ENCODE results near the gene CLDN1.

CLDN1 gene, protein sequence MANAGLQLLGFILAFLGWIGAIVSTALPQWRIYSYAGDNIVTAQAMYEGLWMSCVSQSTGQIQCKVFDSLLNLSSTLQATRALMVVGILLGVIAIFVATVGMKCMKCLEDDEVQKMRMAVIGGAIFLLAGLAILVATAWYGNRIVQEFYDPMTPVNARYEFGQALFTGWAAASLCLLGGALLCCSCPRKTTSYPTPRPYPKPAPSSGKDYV

DNA sequence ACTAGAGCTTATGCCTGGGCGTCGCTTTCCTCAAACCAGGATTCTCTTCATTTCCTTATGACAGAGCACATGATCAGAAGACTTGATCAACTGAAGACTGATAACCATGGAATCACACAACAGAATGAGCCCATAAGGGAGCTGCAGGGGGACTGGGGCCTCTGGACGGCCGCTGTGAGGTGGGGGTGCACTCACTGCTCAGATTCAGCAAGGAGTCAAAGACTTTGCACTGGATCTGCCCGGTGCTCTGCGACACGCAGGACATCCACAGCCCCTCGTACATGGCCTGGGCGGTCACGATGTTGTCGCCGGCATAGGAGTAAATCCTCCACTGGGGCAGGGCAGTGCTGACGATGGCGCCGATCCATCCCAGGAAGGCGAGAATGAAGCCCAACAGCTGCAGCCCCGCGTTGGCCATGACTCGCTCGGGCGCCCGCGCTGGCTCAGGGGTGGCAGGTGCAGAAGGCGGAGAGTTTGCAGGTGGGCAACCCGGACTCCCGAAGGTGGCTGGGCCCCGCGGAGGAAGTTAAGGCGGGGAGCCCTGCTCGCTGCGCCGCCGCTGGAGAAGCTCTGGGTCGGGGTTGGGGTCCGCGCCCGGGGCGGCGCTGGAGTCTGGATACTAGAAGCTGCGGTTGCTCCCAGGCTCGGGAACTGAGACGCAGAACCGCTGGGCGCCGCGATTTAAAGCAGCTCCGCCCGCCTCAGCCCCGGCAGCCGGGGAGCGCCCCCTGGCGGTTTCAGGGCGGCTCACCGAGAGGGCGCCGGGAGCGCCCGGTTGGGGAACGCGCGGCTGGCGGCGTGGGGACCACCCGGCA, at the start of gene CLDN1:
TSS of gene CLDN1 (minus strand) at position 658 of the 815 bp plus-strand sequence. CDS start at position 418, 240 bp downstream.
- peak; percentile 77 for DNase-seq

DNA sequence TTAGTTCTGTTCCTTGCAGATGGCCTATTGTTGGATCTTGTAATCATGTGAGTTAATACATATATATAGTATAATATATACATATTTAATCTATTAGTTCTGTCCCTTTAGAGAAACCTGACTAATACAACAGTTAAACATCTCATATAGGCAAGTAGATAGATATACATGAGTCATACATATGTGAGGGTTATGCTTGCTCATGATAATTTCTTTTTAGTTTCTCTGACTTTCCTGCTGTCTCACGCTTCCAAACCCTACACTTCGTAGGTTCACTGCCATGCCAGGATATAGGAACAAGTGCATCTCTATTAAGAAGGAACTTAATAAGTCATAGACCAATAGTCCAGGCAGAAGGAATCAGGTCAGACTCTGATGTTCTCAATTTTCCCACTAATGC, 48.9 kb upstream of the CLDN1 start:
- no peak for DNase-seq

DNA sequence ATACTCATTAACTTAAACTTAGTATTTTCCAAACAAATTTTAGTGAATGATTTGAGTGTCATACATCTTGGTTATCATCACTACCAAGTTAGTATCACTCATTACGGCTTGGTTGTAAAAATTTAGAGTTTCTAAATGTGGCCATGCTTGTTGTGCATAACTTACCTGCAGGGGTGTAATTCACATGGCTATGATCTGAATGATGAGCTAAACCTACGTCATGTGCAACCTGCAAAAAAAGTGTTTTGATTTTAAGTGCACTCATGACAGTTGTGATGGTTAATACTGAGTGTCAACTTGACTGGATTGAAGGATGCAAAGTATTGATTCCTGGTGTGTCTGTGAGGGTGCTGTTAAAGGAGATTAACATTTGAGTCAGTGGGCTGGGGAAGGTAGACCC, 48.1 kb upstream of the CLDN1 start:
- no peak for DNase-seq

DNA sequence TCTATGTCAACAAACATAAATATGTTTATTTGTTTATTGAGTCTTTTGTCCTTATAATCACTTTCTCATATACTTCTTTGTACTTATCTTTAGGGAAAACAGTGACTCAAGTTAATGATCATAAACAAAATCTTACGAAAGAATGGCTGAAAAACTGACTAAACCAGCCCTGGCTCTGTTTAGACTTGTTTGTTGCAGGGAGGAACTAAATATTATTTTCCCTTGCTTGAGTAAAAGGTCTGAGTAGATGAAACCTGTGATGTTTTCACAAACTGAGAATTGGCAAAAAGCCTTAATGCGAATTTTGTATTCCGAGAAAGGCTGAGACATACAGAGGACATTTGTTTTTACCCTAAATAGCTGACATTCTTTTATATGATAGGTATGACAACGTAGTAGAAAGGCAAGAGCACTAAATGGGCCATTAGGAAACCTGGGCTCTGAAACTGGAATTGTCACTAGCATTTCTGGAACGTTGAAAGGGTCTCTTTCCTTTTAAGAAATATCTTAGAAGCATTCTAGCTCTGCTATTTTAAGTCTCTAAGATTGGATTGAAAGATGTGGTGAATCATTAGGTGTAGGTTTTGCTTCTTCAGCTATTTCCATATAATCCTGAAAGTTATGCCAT, 47.5 kb upstream of the CLDN1 start:
- no peak for DNase-seq

DNA sequence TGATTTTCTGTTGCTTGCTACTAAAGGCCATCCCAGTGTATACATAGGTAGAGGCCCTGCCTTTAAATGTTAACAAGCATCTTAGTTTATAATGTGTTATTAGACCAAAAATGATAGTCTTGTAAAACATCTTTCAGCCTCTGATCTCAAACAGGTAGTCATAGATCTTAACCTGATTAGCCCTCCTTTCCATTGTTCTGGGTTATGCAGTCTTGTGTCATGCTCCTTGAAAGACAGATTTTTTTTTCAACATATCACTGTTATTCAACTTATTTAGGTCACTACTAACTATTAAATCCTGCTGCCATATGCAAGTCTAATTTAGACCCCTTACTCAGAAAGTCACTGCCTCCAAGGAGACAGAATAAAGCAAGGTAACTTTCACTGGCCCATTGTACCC, 46.6 kb upstream of the CLDN1 start:
- no peak for DNase-seq

DNA sequence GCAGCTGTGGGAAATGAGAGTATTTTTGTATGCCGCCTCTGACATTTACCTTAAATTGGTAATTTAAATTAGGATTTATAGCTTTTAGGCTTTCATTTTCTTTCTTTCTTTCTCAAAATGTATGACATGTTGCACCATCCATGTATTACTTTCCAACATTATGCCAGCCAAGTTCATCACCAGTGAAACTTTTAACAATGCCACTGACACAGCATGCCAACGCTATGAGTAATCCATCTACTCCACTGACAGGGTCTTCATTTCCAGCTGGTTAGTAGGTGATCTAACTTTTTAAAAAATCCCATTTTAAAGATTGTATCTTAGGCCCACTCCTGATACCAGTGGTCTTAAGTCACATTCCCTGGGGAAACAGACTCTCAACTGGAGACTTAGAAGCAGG, 43.9 kb upstream of the CLDN1 start:
- no peak for DNase-seq

DNA sequence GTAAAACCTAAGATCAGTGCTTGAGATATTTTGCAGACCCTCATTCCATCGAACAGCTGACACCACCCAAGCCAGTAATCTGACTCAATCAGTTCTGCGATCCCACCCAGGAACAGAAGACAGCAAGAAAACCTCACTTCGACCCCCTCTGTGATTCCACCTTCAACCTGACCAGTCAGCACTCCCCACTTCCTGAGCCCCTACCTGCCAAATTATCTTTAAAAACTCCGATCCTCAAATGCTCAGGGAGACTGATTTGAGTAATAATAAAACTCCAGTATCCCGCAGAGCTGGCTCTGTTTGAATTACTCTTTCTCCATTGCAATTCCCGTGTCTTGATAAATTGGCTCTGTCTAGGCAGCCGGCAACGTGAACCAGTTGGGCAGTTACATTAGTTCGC, 40.0 kb upstream of the CLDN1 start:
- DNase-seq = no peak

DNA sequence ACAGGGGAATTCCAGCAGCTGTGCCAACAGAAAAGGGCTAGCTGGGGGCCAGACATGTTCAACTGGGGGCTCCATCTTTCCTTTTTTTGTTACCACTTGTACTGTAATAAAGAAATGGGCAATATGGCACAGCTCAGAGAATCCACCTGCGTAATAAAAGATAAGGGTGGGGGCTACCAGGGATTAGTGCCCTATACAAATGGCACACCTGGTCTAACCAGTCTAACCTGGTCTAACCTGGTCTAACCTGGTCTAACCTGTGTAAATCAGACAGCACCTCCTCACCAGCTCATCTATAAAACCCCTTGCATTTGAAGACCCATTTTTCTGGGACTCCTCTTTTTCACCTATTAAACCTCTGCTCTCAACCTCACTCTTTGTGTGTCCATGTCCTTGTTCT, 39.5 kb upstream of the CLDN1 start:
- DNase-seq = no peak

DNA sequence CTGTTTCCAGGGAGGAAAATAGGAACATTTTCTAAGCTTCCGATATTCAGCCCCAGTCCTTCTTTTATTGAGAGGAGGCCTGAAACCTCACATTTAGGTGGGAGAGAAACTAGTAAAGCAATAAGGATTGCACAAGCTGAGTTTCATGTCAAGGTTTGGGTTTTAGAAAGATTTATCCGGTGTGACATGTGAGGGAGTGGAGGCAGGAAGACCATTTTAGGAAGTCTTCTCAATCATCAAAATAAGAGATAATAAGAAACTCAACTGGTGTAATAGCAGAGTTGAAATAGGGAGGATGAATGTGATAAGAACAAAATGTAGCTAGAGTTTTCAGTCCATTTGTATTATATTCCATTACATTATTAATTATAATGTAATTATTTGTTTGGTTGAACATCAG, 38.0 kb upstream of the CLDN1 start:
- DNase-seq = no peak

DNA sequence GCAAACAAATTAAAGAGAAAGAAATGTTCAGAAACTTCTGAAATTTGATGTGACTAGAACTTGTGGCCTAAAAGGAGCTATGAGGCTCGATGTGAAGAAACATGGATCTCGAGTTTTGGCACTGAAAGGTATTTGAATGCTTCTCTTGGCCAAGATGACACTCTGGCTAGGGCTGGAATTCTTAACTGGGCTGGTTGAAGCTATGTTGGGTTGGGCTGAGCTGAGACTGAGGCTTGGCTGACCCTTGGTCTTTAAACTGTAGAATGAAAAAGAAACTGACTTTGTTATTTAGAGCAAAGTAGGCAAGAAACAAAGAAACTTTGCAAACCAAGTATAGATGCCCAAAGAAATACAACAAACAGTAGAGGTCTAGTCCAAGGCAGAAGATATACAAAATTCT, 37.6 kb upstream of the CLDN1 start:
- DNase-seq = no peak

DNA sequence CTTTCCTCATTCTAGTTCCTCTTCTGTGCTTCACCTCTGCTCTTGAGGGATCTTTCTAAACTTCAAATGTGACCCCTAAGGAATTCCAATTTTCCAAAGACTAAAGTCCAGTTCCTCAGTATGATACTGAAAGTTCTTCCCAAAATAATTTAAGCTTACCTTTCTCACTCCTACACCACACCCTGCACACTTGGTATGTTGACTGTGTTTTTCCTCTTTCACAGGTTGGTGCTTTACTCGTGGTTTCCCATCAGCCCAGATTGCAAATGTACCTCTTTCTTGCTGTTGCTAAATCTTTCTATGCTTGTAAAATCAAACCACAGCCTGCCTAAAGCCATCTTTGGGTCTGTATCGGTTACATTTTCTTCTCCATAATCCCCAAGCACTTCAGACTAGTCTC, 35.2 kb upstream of the CLDN1 start:
- DNase-seq = no peak

DNA sequence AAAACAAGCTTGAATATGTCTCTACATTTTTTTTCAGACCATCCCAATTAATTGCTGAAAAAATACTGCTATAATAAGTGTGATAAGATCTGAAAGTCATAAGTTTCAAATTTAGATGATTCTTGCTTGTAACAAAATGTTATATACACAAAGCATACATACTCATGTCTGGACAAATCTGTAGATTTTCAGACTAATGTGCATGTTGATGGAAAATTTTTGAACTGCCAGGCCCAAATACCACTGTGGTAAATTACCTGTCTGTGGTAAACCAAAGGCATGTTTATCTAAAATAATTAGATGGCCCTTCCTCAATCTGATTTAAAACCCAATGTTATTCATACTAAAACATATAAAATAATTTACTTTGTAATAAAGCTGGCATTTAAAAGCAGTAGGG, 34.0 kb upstream of the CLDN1 start:
- DNase-seq = no peak

DNA sequence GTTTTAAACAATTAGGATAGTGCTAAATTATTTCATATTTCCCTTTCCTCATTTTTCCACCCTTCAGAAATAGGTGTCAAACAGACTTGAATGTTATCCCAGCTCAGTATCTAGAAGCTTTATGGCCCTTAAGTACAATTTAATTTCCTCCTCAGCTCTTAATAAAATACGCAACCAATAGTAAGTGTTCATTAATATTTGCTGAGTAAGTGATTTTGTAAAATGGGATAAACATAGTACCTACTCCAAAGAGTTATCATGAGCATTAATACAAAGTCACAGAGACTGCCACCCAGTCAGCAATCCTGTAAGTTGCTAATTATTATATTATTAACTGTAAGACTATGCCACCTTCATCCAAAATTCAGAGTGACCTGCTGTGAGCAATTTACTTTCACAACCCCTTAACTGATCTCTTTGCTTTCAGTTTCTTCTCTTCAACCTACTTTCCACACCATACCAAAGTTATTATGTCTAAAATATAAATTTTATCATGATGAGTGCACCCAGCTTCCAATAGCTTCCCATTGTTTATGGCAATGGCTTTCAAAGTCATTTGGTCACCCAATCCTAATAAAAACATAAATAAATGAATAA, 30.7 kb upstream of the CLDN1 start:
- no peak for DNase-seq

DNA sequence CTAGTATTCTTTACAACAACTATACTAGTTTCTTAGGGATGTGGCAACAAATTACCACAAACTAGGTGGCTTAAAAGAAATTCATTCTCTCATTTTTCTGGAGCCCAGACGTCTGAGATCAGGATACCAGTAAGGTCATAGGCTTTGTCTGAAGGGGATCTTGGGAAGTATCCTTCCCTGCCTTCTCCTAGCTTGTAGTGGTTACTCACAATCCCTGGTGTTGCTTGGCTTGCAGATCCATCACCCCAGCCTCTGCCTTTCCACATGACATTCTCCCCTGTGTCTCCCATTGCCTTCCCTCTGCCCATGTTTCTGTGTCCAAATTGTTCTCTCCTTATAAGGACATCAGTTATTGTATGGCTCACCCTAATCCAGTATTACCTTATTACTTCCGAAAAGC, 24.3 kb upstream of the CLDN1 start:
- DNase-seq = no peak

DNA sequence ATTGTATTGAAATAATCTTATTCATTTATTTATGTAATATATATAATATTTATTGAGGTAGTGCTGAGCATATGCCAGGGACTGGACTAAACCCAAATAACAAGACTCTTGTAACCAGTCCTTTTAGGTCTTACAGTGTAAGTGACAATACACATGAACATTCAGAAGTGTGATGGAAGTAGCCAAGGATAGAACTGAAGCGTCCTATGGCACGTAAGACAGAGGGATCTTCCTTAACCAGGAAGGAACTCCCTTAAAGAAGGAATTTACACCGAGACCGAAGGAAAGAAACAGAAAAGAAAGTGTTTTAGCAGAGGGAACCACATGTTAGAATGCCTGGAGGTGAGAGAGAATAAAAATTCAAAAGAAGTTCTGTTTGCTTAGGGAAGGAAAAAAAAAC, 23.6 kb upstream of the CLDN1 start:
- no peak for DNase-seq

DNA sequence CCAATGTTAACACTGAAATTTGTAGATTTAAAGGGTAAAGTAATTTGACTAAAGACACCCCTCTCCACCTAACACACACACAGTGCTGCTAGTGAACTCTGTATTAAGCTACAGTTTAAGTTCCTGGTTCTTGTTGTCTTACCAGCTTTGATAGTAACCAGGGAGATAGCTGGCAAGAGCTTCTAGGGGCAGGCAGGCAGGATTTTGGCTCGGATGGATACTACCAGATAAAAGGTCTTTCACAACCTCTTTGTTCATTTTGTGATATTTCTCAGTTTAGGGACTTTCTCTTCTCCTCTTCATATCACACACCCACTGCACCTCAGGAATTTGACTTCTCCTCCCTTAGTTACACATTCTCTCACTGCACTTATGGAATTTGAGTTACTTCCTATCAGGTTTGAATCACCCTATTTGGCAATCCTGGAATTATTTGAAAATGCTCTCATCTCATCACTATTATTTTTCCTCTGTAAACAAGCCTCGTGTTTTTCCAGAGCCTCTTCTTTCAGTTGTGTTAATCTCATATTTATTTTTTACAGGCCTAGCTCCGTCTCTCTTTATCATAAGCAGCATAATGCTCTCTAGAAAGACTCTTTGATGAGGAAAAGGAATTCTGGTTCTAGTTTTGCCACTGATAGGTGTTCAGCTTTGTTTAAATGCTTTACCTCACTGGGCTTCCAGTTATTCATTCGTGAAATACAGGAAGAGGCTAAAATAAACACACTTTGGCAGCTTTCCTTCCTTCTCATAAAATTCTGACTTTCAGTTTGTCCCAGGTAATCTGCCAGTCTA, 23.0 kb upstream of the CLDN1 start:
- peak; percentile 93 for DNase-seq

DNA sequence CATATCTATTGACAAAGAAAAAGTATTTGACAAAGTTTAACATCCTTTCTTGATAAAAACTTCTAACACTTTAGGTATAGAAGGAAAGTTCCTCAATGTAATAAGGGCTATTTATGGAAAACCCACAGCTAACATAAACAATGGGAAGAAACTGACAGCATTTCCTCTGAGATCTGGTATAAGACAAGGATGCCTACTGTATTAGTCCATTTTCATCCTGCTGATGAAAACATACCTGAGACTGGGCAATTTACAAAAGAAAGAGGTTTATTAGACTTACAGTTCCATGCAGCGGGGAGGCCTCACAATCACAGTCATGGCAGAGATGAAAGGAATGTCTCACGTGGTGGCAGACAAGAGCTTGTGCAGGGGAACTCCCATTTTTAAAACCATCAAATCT, 17.8 kb upstream of the CLDN1 start:
- no peak for DNase-seq

DNA sequence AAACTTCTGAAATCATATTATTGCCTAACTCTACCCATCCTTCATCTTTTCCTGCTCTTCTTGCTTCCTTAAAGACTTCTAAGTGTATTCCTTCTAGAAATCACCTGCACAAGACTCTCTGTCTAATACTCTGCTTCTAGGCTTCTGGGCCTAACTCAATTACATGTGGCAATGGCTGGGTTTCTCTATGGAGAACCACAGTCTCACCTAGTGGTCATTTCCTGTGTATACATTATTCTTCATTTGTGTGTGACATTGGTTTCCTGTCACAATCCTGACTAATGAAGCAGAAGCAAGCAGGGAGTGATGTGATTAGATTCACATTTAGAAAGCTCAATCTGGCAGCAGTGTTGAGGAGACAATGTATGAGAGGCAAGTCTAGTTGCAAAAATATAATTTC, 16.9 kb upstream of the CLDN1 start:
- peak; percentile 62 for DNase-seq

DNA sequence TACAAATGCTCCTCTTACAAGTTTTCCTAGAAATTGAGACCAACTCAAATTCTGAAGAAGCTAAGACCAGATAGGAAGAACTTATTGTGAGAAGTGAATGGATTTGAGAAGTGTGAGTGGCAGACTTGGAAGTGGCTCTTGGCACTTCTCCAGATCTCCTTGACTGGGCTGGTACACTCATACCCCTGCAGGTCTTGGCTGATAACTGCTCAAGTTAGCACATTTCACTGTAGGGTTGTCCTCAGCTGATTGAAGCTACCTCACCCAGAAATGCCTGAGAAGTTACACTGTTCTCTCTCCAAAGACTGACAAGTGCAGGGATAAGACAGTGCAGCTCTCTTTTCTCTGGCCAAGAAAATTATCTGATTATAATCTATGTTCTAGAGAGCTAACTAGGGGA, 16.5 kb upstream of the CLDN1 start:
- peak; percentile 95 for DNase-seq

DNA sequence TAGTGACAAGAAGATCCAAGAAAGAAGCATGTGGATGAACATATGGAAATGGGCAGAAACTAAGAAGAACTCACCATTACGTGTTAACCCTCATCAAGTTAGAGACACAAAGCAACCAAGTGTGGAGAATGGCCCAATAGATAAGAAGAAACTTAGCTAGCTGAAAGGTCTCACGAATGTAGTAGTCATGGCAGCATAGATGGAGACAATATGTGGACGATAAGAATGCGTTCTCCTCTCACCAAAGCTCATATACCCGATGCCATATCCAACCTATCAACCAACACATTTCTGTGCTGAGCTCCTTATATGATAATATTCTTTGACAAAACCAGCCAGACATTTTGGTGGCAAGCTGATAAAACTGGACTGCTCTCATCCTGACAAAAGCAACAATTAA, 15.1 kb upstream of the CLDN1 start:
- peak; percentile 68 for DNase-seq

DNA sequence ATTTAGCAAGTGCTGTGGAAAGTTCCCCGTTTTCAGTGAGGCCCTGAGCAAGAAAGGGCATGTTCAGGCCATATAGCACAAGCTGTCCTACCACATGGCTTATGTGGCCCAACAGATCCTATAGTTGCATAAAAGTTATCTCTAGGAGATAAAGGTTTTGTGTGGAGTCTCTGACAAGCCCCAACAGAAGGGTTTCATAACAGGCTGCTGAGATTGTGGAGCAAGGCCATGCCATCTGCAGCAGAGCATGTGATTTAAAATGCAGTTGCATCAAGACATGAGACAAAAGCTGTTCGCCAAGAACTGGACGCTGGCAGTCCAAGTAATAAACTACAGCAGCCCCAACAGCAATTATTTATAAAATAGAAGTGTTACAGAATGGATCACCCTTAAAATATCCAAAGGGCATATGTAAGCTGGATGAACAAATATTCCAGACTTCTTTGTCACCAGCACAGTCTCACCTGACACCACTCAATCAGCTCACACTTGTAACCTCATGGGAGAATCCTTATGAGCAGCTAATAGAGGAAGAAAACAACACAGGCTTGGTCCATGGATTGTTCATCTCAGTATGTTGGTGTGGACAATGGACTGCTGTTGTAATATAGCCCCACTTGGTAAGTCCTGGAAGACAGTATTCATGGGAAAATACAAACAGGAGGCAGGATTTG, 14.4 kb upstream of the CLDN1 start:
- DNase-seq = peak; percentile 17

DNA sequence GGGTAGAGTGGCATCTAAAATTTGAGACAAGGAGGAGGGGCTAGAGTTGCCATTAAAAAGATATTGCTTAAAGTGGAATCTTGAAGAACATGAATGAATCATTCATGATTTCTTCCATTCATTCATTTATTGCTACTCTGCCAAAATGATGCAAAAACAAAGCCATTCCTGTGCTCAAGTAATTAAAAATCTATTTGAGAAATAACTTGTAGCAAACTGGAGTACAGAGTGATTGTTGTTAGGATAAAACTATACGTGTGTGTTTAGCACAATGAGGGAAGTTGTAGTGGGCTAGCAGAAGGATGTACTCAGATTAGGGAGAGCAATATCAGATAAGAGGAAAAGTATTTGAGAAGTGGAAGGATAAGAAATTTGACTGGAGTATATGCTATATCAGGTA, 11.7 kb upstream of the CLDN1 start:
- DNase-seq = no peak

Measured in hematopoietic multipotent progenitor cell treated with erythropoietin and hydrocortisone succinate and interleukin-3 and kit ligand, for 6 days (in vitro differentiated cells).